K562 (cell line): ENCODE measurements around the gene IL11. TPM values are rescaled to one million over a fixed set of nuclear protein-coding genes. Genes with fewer than 3 reads are reported as not detected.

ENCODE experiments used
- CAMTA2 ChIP-seq: fragments of 250-450 bp; sonication (Bioruptor Pico); conservative IDR thresholded peaks from 2 replicates; pipeline ENCODE4 v1.5.1; 2022
- CBX3 ChIP-seq, 2 experiments: IDR thresholded peaks; 1 replicate in 1 of 2; 2 replicates in 1 of 2; pipeline ENCODE4 v1.6.1; 2012; ENCODE audit warnings: inconsistent platforms in 2 of 2, low read length in 2 of 2, borderline replicate concordance in 1 of 2, control low read depth in 1 of 2
- ESRRB ChIP-seq: fragments of 250-450 bp; sonication (Bioruptor Pico); IDR thresholded peaks from 2 replicates; pipeline ENCODE4 v1.5.0; 2020; ENCODE audit warnings: mild to moderate bottlenecking, moderate library complexity, borderline replicate concordance
- MBD1 ChIP-seq: fragments of 250-450 bp; sonication (Bioruptor Pico); IDR thresholded peaks from 2 replicates; pipeline ENCODE4 v1.8.0; 2022; ENCODE audit warnings: inconsistent platforms
- MED1 ChIP-seq: sonication (generic); formaldehyde crosslinking; IDR thresholded peaks from 2 replicates; pipeline ENCODE4 v1.8.1; 2023; ENCODE audit warnings: missing genetic modification reagents, borderline replicate concordance
- MYC ChIP-seq, 2 experiments: fragments of 250-450 bp in 1 of 2; sonication (Bioruptor Pico) in 1 of 2; IDR thresholded peaks; 2 replicates each; pipeline versions ENCODE4 v1.5.1 to v1.6.1; 2012 to 2021; ENCODE audit warnings: low read depth in 2 of 2, borderline replicate concordance in 1 of 2, improper control_type of control experiment in 1 of 2, low read length in 1 of 2, mild to moderate bottlenecking in 1 of 2, moderate library complexity in 1 of 2
- NBN ChIP-seq: fragments of 450-650 bp; IDR thresholded peaks from 2 replicates; pipeline ENCODE4 v1.6.1; 2016; ENCODE audit warnings: low read depth, mild to moderate bottlenecking
- NCOA1 ChIP-seq: fragments of 450-650 bp; IDR thresholded peaks from 2 replicates; pipeline ENCODE4 v1.6.1; 2016; ENCODE audit warnings: low read depth
- NFE2 ChIP-seq: IDR thresholded peaks from 2 replicates; pipeline ENCODE4 v1.6.1; 2014; ENCODE audit warnings: antibody characterized with exemption, low read depth
- PML ChIP-seq: IDR thresholded peaks from 2 replicates; pipeline ENCODE4 v1.6.1; 2012; ENCODE audit warnings: low read length, inconsistent platforms
- PPARD ChIP-seq: fragments of 250-450 bp; sonication (Bioruptor Pico); IDR thresholded peaks from 2 replicates; pipeline ENCODE4 v1.8.0; 2022; ENCODE audit warnings: inconsistent platforms, mild to moderate bottlenecking, moderate library complexity
- RBBP5 ChIP-seq: fragments of 200-600 bp; sonication (generic); IDR thresholded peaks from 2 replicates; pipeline ENCODE4 v1.6.1; 2012; ENCODE audit warnings: borderline replicate concordance, mild to moderate bottlenecking, low read length, control low read depth, inconsistent platforms; ENCODE audit not compliant: insufficient read depth, poor library complexity, severe bottlenecking
- THRAP3 ChIP-seq: fragments of 450-650 bp; IDR thresholded peaks from 2 replicates; pipeline ENCODE4 v1.6.1; 2016; ENCODE audit warnings: mild to moderate bottlenecking, inconsistent platforms, borderline replicate concordance
- ZNF140 ChIP-seq: fragments of 250-450 bp; sonication (Bioruptor Pico); IDR thresholded peaks from 2 replicates; pipeline ENCODE4 v1.8.0; 2021; ENCODE audit warnings: moderate library complexity, mild to moderate bottlenecking, inconsistent platforms
- ZNF165 ChIP-seq: fragments of 250-450 bp; sonication (Bioruptor Pico); IDR thresholded peaks from 2 replicates; pipeline ENCODE4 v1.4.0; 2020; ENCODE audit warnings: borderline replicate concordance
- ZNF384 ChIP-seq: IDR thresholded peaks from 2 replicates; pipeline ENCODE4 v1.6.1; 2012; ENCODE audit warnings: low read depth, low read length, improper control_type of control experiment
- ZNF398 ChIP-seq: fragments of 250-450 bp; sonication (Bioruptor Pico); IDR thresholded peaks from 2 replicates; pipeline ENCODE4 v1.8.0; 2021; ENCODE audit warnings: moderate library complexity, mild to moderate bottlenecking, inconsistent platforms
- ZNF512 ChIP-seq: IDR thresholded peaks from 2 replicates; pipeline ENCODE4 v1.6.1; 2016; ENCODE audit warnings: missing genetic modification characterization, missing compliant biosample characterization
- polyA plus RNA-seq, 8 experiments: library from polyadenylated mRNA; depleted of rRNA in 4 of 8; stranded (reverse) in 5 of 8; unstranded in 3 of 8; fragments of >200 nt; fragmentation: Nextera tagmentation in 2 of 8; fragmentation: Illumina TruSeq in 1 of 8; extraction: Ambion mirVana in 2 of 8; extraction: Trizol in 1 of 8; gene quantifications; 2 replicates each; pipeline versions ENCODE4 v1.2.1 to v1.2.3, GENCODE V29; 2011 to 2014; ENCODE audit warnings: inconsistent platforms in 1 of 8, missing spikeins in 1 of 8
- total RNA-seq, 7 experiments: library from RNA; depleted of rRNA in 6 of 7; stranded (reverse); fragments of >200 nt in 6 of 7; fragmentation: Illumina TruSeq in 2 of 7; extraction: Trizol in 2 of 7; gene quantifications; 2 replicates each; pipeline versions ENCODE4 v1.2.1 to v1.2.3, GENCODE V29; 2011 to 2021; ENCODE audit warnings: low replicate concordance in 1 of 7
- TF ChIP-seq, protein P1 (sequence below): sonication (generic); formaldehyde crosslinking; IDR thresholded peaks from 2 replicates; pipeline ENCODE4 v1.4.0; 2020; ENCODE audit warnings: mild to moderate bottlenecking, missing genetic modification reagents

The IL11 gene
- total and polyA plus RNA-seq, 9 of the 15 experiments (the other 6 are each of a cell fraction or from before 2014, with no cell fraction given): 0.04 to 0.42 (median 0.06) TPM; not detected in 6

GRCh38 chr19:55407800-55408532 is 37.7 kb upstream of the IL11 start (continued):
- TF ChIP-seq PPARD (no peak), PML (no peak; the same call in 1 of the 2 replicates), ZNF165 (no peak), ESRRB (CRISPR knock-in tag) (no peak), MBD1 (CRISPR knock-in tag) (no peak), ZNF384 (no peak), NBN (peak; percentile 92), CBX3 (IDR thresholded peaks at IDR 0.05; ENCODE audit: borderline replicate concordance in 1 of 2, low read length in 2 of 2) (peak in 1 of 2 experiments; percentile 74; a peak in 2 of 3 replicates), CAMTA2 (no peak), RBBP5 (no peak), THRAP3 (no peak), NFE2 (no peak), ZNF512 (tag) (no peak), MED1 (CRISPR knock-in tag) (no peak), ZNF140 (no peak), NCOA1 (peak; percentile 81), MYC (IDR thresholded peaks at IDR 0.05; ENCODE audit: low read depth, low read length) (peak; percentile 99), MYC (CRISPR knock-in tag; IDR thresholded peaks at IDR 0.05; ENCODE audit: borderline replicate concordance, low read depth) (peak; percentile 67; the same call in 1 of the 2 replicates), ZNF398 (no peak)
- TF ChIP-seq, protein P1, sequence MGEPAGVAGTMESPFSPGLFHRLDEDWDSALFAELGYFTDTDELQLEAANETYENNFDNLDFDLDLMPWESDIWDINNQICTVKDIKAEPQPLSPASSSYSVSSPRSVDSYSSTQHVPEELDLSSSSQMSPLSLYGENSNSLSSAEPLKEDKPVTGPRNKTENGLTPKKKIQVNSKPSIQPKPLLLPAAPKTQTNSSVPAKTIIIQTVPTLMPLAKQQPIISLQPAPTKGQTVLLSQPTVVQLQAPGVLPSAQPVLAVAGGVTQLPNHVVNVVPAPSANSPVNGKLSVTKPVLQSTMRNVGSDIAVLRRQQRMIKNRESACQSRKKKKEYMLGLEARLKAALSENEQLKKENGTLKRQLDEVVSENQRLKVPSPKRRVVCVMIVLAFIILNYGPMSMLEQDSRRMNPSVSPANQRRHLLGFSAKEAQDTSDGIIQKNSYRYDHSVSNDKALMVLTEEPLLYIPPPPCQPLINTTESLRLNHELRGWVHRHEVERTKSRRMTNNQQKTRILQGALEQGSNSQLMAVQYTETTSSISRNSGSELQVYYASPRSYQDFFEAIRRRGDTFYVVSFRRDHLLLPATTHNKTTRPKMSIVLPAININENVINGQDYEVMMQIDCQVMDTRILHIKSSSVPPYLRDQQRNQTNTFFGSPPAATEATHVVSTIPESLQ (CRISPR knock-in tag): peak; percentile 81; the same call in 1 of the 2 replicates
